SK-N-MC (cell line): ENCODE results near the gene SGSH.

ENCODE experiments used
- DNase-seq: peaks from one replicate; pipeline ENCODE4 v3.0.0-alpha.2; 2011; ENCODE audit warnings: low read depth, low spot score
- H3K27ac ChIP-seq: fragments of 200-600 bp; sonication (generic); 2 replicates; pipeline ENCODE4 v1.5.1; 2016; ENCODE audit warnings: mixed run types
- H3K36me3 ChIP-seq: fragments of 200-600 bp; sonication (generic); 2 replicates; pipeline ENCODE4 v1.6.1; 2017; ENCODE audit warnings: antibody characterized with exemption, low read length, mixed read lengths; ENCODE audit not compliant: insufficient read depth
- H3K4me3 ChIP-seq: fragments of 200-600 bp; sonication (generic); 2 replicates; pipeline ENCODE4 v1.5.1; 2016
- H3K9ac ChIP-seq: fragments of 200-600 bp; sonication (generic); 2 replicates; pipeline ENCODE4 v1.8.0; 2017; ENCODE audit warnings: mixed run types, mixed read lengths; ENCODE audit not compliant: insufficient read length
- H3K9me3 ChIP-seq: fragments of 200-600 bp; sonication (generic); 2 replicates; pipeline ENCODE4 v1.6.1; 2017; ENCODE audit warnings: low read depth, mild to moderate bottlenecking, antibody characterized with exemption, low read length, moderate library complexity, mixed read lengths
- EZH2 ChIP-seq: fragments of 200-600 bp; sonication (generic); IDR thresholded peaks from one replicate; pipeline ENCODE4 v1.6.1; 2017; ENCODE audit warnings: antibody characterized with exemption
- FOXP2 ChIP-seq: optimal IDR thresholded peaks from 2 replicates; pipeline ENCODE3; 2011; ENCODE audit warnings: mild to moderate bottlenecking, moderate library complexity; ENCODE audit not compliant: insufficient read depth; ENCODE audit errors: extremely low read length, control extremely low read depth
- POLR2AphosphoS5 ChIP-seq: IDR thresholded peaks from 2 replicates; pipeline ENCODE4 v1.6.1; 2012; ENCODE audit warnings: mild to moderate bottlenecking, low read depth, low read length, borderline replicate concordance

SGSH gene

GRCh38 chr17:80180192-80180591 lies 39.9 kb downstream of the SGSH start:
- H3K9me3 ChIP-seq = no peaks in the 10 kb centered on the region
- H3K4me3 ChIP-seq = no peak overlapping the region
- H3K36me3 ChIP-seq = no peaks in the 10 kb centered on the region
- H3K27ac ChIP-seq = no peak overlapping the region
- TF ChIP-seq EZH2 (no peak), POLR2AphosphoS5 (no peak), FOXP2 (no peak)
- DNase-seq = no peak
- no peak overlapping the region for H3K9ac ChIP-seq

GRCh38 chr17:80177986-80178595 lies 42.0 kb downstream of the SGSH start:
- Histone ChIP-seq H3K4me3 (no peak overlapping the region), H3K27ac (no peak overlapping the region), H3K9ac (no peak overlapping the region), H3K36me3 (no peaks in the 10 kb centered on the region), H3K9me3 (no peaks in the 10 kb centered on the region)
- DNase-seq = no peak
- TF ChIP-seq EZH2 (no peak), POLR2AphosphoS5 (no peak), FOXP2 (no peak)

GRCh38 chr17:80176757-80177156 lies 43.4 kb downstream of the SGSH start:
- H3K4me3 ChIP-seq = no peak overlapping the region
- no peak overlapping the region for H3K27ac ChIP-seq
- TF ChIP-seq FOXP2 (no peak), EZH2 (no peak), POLR2AphosphoS5 (no peak)
- no peak overlapping the region for H3K9ac ChIP-seq
- no peak for DNase-seq
- H3K36me3 ChIP-seq = no peaks in the 10 kb centered on the region
- no peaks in the 10 kb centered on the region for H3K9me3 ChIP-seq

- Histone ChIP-seq H3K9ac (no peak overlapping the region), H3K9me3 (no peaks in the 10 kb centered on the region), H3K4me3 (no peak overlapping the region), H3K36me3 (no peaks in the 10 kb centered on the region), H3K27ac (no peak overlapping the region)
- DNase-seq = no peak
- TF ChIP-seq POLR2AphosphoS5 = no peak
- TF ChIP-seq FOXP2 = no peak
- no peak for TF ChIP-seq EZH2
Measured at GRCh38 chr17:80173916-80174315, 46.2 kb downstream of the SGSH start.

- no peak for DNase-seq
- H3K36me3 ChIP-seq = no peaks in the 10 kb centered on the region
- H3K9ac ChIP-seq = no peak overlapping the region
- no peak overlapping the region for H3K27ac ChIP-seq
- TF ChIP-seq FOXP2 (no peak), POLR2AphosphoS5 (no peak), EZH2 (no peak)
- H3K4me3 ChIP-seq = no peak overlapping the region
- H3K9me3 ChIP-seq = no peaks in the 10 kb centered on the region
Measured at GRCh38 chr17:80173126-80173525, 47.0 kb downstream of the SGSH start.

- DNase-seq = no peak
- H3K27ac ChIP-seq = no peak overlapping the region
- H3K9me3 ChIP-seq = no peaks in the 10 kb centered on the region
- no peak for TF ChIP-seq FOXP2
- TF ChIP-seq EZH2 = no peak
- TF ChIP-seq POLR2AphosphoS5 = no peak
- H3K9ac ChIP-seq = no peak overlapping the region
- no peak overlapping the region for H3K4me3 ChIP-seq
- H3K36me3 ChIP-seq = no peaks in the 10 kb centered on the region
Measured at GRCh38 chr17:80171681-80172080, 48.5 kb downstream of the SGSH start.

- no peak within 1 kb of the TSS for H3K9ac ChIP-seq
- H3K4me3 ChIP-seq = no peak within 1 kb of the TSS
- H3K36me3 ChIP-seq = no peaks in the 10 kb centered on the region
- TF ChIP-seq POLR2AphosphoS5 = no peak
- DNase-seq = no peak
- no peak within 1 kb of the TSS for H3K27ac ChIP-seq
- no peaks in the 10 kb centered on the region for H3K9me3 ChIP-seq
Measured at GRCh38 chr17:80169784-80170500, 50.2 kb downstream of the SGSH start, which contains the start of gene CARD14. TSS of gene CARD14 (plus strand) at chr17:80170030. CDS start at chr17:80181439, 11,409 bp downstream.

GRCh38 chr17:80169107-80169506 lies 51.0 kb downstream of the SGSH start:
- H3K27ac ChIP-seq = no peak overlapping the region
- H3K36me3 ChIP-seq = no peaks in the 10 kb centered on the region
- H3K9ac ChIP-seq = no peak overlapping the region
- TF ChIP-seq POLR2AphosphoS5 = no peak
- no peak for TF ChIP-seq FOXP2
- TF ChIP-seq EZH2 = no peak
- DNase-seq = no peak
- no peak overlapping the region for H3K4me3 ChIP-seq
- no peaks in the 10 kb centered on the region for H3K9me3 ChIP-seq

- TF ChIP-seq FOXP2 (no peak), POLR2AphosphoS5 (no peak), EZH2 (no peak)
- no peaks in the 10 kb centered on the region for H3K36me3 ChIP-seq
- H3K9ac ChIP-seq = no peak overlapping the region
- DNase-seq = no peak
- H3K27ac ChIP-seq = no peak overlapping the region
- H3K9me3 ChIP-seq = no peaks in the 10 kb centered on the region
- no peak overlapping the region for H3K4me3 ChIP-seq
Measured at GRCh38 chr17:80168371-80168770, 51.8 kb downstream of the SGSH start.
